Glomerular visceral epithelial cell (primary cell): ENCODE data around the gene PPP2R5E.
"Not testable (repeated sequence)": the region's sequence is repeated elsewhere in the genome, so short reads cannot be mapped to it uniquely, and the experiment has no call there.

Experiments
- DNase-seq: peaks from one replicate; pipeline ENCODE4 v3.0.0-alpha.2; 2016; ENCODE audit errors: extremely low spot score

Gene PPP2R5E

DNA sequence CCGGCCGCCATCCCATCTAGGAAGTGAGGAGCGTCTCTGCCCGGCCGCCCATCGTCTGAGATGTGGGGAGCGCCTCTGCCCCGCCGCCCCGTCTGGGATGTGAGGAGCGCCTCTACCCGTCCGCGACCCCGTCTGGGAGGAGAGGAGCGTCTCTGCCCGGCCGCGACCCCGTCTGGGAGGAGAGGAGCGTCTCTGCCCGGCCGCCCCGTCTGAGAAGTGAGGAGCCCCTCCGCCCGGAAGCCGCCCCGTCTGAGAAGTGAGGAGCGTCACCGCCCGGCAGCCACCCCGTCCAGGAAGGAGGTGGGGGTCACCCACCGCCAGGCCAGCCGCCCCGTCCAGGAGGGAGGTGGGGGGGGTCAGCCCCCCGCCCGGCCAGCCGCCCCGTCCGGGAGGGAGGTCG, 20.7 kb downstream of the PPP2R5E start:
- DNase-seq = not testable (repeated sequence)

DNA sequence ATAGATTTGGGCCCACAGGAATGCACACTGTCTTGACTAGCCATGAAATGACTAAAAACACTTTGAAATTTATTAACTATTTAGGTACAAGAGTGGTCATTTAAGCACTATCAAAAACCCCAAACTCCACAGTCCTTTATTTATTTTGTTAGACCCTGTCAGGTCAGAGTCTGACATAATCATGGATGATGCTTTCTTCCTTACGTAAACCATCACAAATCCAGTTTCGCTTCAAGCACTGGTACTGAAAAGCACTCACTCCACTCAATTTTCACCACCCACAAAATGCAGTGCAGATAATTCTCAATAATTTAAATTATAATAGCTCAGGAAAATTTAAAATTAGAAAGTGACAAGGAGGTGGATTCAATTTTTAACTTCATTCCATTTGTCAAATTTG, 25.8 kb downstream of the PPP2R5E start:
- DNase-seq = no peak

GRCh38 chr14:63515240-63515639, 27.9 kb downstream of the PPP2R5E start:
- DNase-seq = no peak

GRCh38 chr14:63513756-63514155, 29.4 kb downstream of the PPP2R5E start:
- no peak for DNase-seq

- no peak for DNase-seq
Measured at GRCh38 chr14:63512861-63513260, 30.3 kb downstream of the PPP2R5E start.

- DNase-seq = peak; percentile 54
Measured at GRCh38 chr14:63510538-63510937, 32.6 kb downstream of the PPP2R5E start.

GRCh38 chr14:63508033-63508432, 35.1 kb downstream of the PPP2R5E start:
- DNase-seq = no peak

GRCh38 chr14:63504648-63505047, 38.5 kb downstream of the PPP2R5E start:
- DNase-seq = no peak

- no peak for DNase-seq
Measured at GRCh38 chr14:63501429-63501828, 41.7 kb downstream of the PPP2R5E start.

- DNase-seq = no peak
Measured at GRCh38 chr14:63499701-63500250, 43.4 kb downstream of the PPP2R5E start.

- DNase-seq = no peak
Measured at GRCh38 chr14:63496837-63497400, 46.3 kb downstream of the PPP2R5E start.

DNA sequence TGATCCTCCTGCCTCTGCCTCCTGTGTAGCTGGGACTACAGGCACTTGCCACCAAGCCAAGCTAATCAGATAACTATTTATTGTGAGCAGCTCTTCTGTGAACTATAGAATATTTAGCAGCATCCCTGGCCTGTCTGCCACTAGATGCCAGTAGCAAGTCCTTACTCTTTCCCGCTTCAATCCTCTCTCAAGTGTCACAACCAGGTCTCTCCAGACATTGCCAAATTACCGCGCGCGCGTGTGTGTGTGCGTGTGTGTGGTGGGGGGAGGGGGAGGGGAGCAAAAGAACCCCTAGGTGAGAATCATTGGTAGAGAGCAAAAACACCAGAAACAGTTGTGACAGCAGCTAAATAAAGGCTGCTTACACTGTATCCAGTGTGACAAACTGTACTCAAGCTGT, 49.9 kb downstream of the PPP2R5E start:
- DNase-seq = peak; percentile 12

GRCh38 chr14:63492391-63492790, 50.8 kb downstream of the PPP2R5E start:
- peak; percentile 23 for DNase-seq

GRCh38 chr14:63487724-63488123, 55.5 kb downstream of the PPP2R5E start:
- no peak for DNase-seq

- DNase-seq = no peak
Measured at GRCh38 chr14:63486738-63487137, 56.4 kb downstream of the PPP2R5E start.

GRCh38 chr14:63483315-63483714, 59.9 kb downstream of the PPP2R5E start:
- DNase-seq = no peak

DNA sequence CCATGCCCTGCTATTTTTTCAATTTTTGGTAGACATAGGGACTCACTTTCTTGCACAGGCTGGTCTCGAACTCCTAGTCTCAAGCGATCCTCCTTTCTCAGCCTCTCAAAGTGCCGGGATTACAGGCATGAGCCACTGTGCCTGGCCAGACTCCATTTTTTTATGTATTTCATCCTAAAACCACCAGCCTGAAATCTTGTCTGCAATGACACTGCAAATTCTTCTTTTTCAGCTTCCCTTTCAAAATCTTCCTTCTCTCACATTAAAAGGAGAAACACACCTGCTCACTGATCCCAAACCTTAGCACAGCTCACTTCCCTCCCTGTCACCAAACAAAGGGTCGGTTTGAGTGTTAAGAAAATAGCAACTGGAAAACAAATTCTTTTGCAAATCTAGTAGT, 62.6 kb downstream of the PPP2R5E start:
- DNase-seq = no peak

GRCh38 chr14:63478437-63478852, 64.7 kb downstream of the PPP2R5E start:
- DNase-seq = no peak

DNA sequence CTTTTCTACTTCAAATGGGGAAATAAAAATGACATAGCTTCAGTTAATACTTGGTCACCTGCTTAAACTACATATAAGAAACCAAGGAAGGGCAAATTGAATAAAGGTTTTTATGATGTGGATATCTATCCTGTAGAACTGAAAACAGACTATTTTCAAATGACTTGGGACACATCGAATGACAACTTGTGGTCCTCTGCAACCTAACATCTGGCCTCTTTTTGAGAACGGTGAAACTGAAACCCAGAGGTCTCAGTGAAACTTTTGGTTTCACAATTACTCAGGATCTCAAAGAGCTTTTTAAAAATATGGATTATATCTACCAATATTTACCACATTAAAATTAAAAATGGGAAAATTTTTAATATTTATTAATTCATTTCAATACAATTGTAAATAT, 65.2 kb downstream of the PPP2R5E start:
- DNase-seq = no peak

GRCh38 chr14:63477556-63477955, 65.6 kb downstream of the PPP2R5E start:
- no peak for DNase-seq

GRCh38 chr14:63475761-63476160, 67.4 kb downstream of the PPP2R5E start:
- no peak for DNase-seq

- no peak for DNase-seq
Measured at GRCh38 chr14:63474844-63475243, 68.3 kb downstream of the PPP2R5E start.

DNA sequence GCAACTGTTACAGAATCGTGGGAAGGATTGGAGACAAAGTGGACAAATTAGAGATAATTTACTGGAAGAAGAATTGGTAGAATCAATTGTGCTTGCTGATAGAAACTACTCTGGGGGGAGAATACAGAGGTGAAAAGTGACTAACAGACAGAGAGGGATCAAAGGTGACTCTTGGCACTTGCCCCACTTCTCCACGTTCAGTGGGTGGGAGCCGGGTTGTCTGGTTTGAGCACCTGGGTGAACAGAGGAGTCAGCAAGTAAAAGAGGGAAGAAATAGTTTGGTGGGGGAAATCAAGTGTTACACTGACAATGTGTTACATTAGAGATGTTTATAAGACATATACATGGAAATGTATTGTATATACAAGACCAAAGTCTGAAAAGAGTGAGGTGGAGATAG, 69.1 kb downstream of the PPP2R5E start:
- no peak for DNase-seq
